NCI-H69 (cell line): ENCODE measurements around the gene CLIC5.

Source experiments
- DNase-seq: peaks from one replicate; lab custom pipeline; 2025; lab: John Stamatoyannopoulos, UW

Gene CLIC5

DNA sequence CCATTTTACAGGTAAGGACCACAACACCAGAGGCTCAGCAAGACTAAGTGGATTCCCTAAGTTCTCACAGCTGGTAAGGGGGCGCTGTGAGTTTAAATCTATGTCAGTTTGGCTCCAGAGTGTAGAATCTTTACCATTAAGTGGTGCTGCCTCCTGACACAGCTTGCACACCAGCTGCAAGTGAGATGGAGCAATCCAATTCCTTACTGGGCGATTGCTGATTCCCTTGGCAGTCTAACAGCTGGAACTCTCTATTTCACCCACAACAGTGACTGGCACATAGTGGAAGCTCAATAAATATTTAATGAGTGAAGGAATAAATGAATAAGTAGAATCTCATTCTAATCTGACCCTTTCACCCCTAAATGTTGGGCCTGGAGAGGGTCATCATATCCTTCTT is 176.7 kb downstream of the CLIC5 start:
- DNase-seq, result no peak

DNA sequence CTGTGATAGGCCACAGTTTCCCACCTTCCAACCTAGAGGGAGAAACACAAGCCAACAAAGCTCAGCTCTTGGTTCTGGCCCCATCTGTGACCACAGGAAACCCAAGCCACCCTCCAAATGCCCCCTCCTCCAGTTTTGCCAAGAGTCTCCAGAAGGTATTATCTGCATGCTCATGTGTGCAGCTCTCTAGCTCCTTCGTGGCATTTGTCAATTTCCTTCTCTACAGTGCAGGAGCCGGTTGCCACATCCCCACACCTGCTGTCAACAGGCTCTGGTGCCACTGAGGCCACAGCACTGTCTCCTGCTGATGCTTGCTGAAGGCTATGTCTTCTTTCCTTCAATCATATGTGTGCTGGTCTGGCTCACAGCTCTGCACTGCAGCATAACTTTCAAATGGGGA is 177.2 kb downstream of the CLIC5 start:
- no peak for DNase-seq

DNA sequence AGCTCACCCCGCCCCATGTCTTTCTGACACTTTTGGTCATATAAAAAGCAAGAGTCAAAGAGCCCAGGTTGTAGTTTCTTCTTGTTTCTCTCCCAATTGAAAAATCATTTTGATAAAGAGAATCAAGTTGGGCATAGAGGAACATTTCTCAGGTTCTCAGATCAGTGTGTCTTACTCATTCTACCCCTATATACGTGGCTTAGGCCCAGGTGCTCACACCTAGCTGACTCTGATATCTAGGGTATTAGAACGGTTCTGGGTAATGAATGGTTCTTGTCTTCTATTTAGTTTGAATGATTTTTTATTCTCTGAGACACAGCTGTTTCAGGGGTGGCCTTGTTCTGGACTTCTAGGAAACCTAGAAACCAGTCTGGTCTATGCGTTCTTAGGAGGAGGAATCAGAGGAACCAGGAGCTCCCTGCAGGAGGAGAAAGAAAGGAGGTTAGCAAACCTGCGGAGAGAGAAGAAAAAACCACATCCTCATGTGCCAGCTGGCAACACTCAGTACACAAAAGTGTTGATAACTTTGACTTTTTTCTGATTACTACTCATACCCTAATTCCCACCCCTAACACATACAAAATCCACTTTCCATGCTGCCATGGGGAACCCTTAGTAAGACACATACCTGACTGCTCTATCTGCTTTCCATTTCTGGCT is 178.0 kb downstream of the CLIC5 start:
- DNase-seq, result no peak

DNA sequence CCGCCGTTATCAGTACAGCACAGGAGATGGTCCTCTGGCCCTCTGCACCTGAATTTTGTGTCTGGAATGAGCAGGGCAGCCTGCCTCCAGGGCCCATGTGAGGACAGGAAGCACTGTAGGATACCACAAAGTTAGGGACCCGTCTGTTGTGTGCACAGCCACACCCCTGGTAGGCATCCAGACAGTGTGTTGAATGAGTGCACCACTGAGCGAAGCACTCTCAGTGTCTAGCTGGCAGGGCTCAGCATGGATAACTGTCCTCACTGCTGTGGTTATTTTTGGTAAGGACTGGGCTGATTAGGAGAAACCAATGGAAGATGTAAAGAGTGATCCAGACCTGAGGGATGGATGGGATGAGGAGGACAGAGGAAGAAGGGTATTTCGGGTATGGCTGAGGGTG is 178.7 kb downstream of the CLIC5 start:
- DNase-seq, result no peak

DNA sequence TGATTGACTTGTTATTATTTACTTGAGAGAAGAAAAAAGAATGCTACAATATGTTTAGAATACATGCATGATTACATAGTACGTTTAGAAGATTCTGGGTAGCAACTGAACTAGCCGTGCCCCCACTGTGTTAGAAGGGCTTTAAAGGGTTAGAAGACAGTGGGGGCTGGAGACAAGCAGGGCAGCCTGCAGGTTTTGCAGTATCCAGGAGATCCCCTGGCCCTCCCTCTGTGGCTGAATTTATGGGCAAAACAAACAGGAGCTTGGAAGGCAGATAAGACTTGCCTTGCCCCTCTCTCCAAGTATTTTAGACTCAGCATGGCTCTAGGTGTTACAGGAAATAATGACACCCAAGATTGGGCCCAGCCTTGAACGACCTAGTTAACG is 179.2 kb downstream of the CLIC5 start:
- no peak for DNase-seq

DNA sequence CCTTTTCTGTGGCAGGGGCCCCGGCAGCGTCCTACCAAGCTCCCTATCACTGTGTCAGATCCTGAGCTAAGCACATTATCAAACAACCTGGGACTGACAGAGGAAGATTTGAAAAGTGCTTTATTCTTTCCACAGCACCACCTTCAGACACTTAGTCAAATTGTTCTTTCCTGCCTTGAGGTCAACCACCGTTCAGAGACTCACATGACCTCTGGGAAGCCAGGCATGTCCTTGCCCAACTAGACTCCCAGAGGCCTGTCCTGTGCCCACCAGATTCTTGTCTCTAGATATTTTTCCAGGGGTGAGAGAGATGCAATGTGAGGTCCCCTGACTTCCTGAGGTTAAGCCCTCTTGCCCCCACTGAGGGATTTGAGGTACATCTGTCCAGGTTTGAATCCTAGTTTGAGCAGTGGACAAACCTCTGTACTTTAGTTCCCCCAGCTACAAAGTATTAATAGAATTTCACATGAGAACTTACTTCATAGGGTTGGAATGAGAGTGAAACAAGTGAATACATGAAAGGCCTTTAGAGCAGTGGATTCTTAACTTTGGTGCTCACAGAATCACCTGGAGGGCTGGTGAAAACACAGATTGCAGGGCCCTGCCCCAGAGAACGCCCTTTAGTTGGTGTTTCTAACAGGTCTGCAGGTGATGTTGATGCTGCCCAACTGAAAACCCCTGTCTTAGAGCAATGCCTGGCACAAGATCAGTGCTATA is 179.8 kb downstream of the CLIC5 start:
- DNase-seq, result no peak

DNA sequence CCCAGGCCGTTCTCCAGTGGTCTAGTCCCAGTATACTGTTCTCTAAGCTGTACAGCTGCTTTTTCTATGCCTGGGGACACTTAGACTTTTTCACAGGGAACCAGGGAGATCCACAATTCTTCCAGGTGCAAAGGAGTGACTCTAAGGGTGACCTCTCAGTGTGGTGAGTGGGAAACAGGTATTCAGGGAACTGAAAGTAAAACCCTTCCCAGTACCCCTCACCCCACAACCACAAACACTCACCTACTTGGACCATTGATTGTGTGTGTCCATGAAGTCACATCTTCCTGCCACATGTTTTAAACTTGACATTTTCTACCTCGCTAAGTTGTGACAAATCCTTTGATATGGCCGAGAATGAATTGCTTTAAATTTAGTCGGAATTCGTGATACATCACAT is 183.6 kb downstream of the CLIC5 start:
- DNase-seq, result no peak
